Head of caudate nucleus (tissue), 42 donors: ENCODE data around the gene PRAMEF33.
"Not testable (repeated sequence)": the region's sequence is repeated elsewhere in the genome, so short reads cannot be mapped to it uniquely, and the experiment has no call there.

Source experiments
- DNase-seq, 42 donors: peaks; one replicate each; pipeline versions ENCODE4 v3.0.0 to v3.0.0-alpha.2; 2020 to 2021; ENCODE audit warnings: mixed read lengths in 7 of 42
- intact Hi-C: fragments of 100-400 bp; cut with DNase I; formaldehyde crosslinking; loops from one replicate; pipeline ENCODE4 v1.15.0; 2022

PRAMEF33 gene

GRCh38 chr1:13303239-13303638, at the start of gene PRAMEF33:
Gene PRAMEF33 (plus strand): TSS chr1:13303539. CDS start chr1:13305955, 2,416 bp downstream.
- intact Hi-C loops, DNase-seq: not testable (repeated sequence)

GRCh38 chr1:13253898-13254297, 49.4 kb upstream of the PRAMEF33 start, which contains the start of gene PRAMEF5:
Gene PRAMEF5 (plus strand): TSS chr1:13254198. CDS start chr1:13259269, 5,071 bp downstream.
- DNase-seq, intact Hi-C loops: not testable (repeated sequence)

- DNase-seq, intact Hi-C loops: not testable (repeated sequence)
Observed at GRCh38 chr1:13265124-13265523, 38.2 kb upstream of the PRAMEF33 start.

GRCh38 chr1:13277016-13277415, 26.3 kb upstream of the PRAMEF33 start:
- intact Hi-C loops, DNase-seq: not testable (repeated sequence)

- DNase-seq, intact Hi-C loops: not testable (repeated sequence)
Observed at GRCh38 chr1:13279617-13280016, 23.7 kb upstream of the PRAMEF33 start.

- intact Hi-C loops = not testable (repeated sequence)
Observed at GRCh38 chr1:13285037-13285436, 18.3 kb upstream of the PRAMEF33 start, which contains the start of gene PRAMEF8. Gene PRAMEF8 (minus strand): TSS chr1:13285137. CDS start chr1:13284091, 1,046 bp downstream.

GRCh38 chr1:13289030-13289429, 14.3 kb upstream of the PRAMEF33 start:
- DNase-seq = not testable (repeated sequence)

More at GRCh38 chr1:13285037-13285436, 18.3 kb upstream of the PRAMEF33 start, which contains the start of gene PRAMEF8:
- DNase-seq = not testable (repeated sequence)

GRCh38 chr1:13297216-13297931, 6.0 kb upstream of the PRAMEF33 start:
- intact Hi-C loops = not testable (repeated sequence)

More at GRCh38 chr1:13289030-13289429, 14.3 kb upstream of the PRAMEF33 start:
- intact Hi-C loops = not testable (repeated sequence)

GRCh38 chr1:13298699-13299098, 4.6 kb upstream of the PRAMEF33 start:
- DNase-seq, intact Hi-C loops: not testable (repeated sequence)

More at GRCh38 chr1:13297216-13297931, 6.0 kb upstream of the PRAMEF33 start:
- not testable (repeated sequence) for DNase-seq

- DNase-seq, intact Hi-C loops: not testable (repeated sequence)
Observed at GRCh38 chr1:13302197-13302596, 1.1 kb upstream of the PRAMEF33 start.

- DNase-seq, intact Hi-C loops: not testable (repeated sequence)
Observed at GRCh38 chr1:13315281-13315680, 11.9 kb downstream of the PRAMEF33 start, which contains the start of gene PRAMEF15. Gene PRAMEF15 (plus strand): TSS chr1:13315581. CDS start chr1:13318408, 2,827 bp downstream.

- intact Hi-C loops, DNase-seq: not testable (repeated sequence)
Observed at GRCh38 chr1:13342496-13342895, 39.2 kb downstream of the PRAMEF33 start.

GRCh38 chr1:13347034-13347433, 43.7 kb downstream of the PRAMEF33 start, which contains the start of gene PRAMEF14:
Gene PRAMEF14 (minus strand): TSS chr1:13347134. CDS start chr1:13345314, 1,820 bp downstream.
- DNase-seq, intact Hi-C loops: not testable (repeated sequence)

GRCh38 chr1:13353476-13353875, 50.1 kb downstream of the PRAMEF33 start:
- intact Hi-C loops = not testable (repeated sequence)

GRCh38 chr1:13354475-13354874, 51.1 kb downstream of the PRAMEF33 start:
- intact Hi-C loops, DNase-seq: not testable (repeated sequence)

More at GRCh38 chr1:13353476-13353875, 50.1 kb downstream of the PRAMEF33 start:
- DNase-seq = not testable (repeated sequence)

GRCh38 chr1:13356774-13357173, 53.4 kb downstream of the PRAMEF33 start:
- DNase-seq = peak in 23 of 42 donors; percentile 14 to 78 (median 35)
- intact Hi-C loops = not testable (repeated sequence)
